Cardiac atrium fibroblast (primary cell): Measurements from ENCODE around the gene GOLGA6B. TPM values are rescaled to one million over a fixed set of nuclear protein-coding genes. Genes with fewer than 3 reads are reported as not detected.

Experiments
- total RNA-seq: library from RNA; depleted of rRNA; stranded (reverse); fragments of >200 nt; gene quantifications from 2 replicates; pipeline ENCODE4 v1.2.3, GENCODE V29; 2015

The GOLGA6B gene
- total RNA-seq, result not detected in 2 replicates

GRCh38 chr15:72654397-72654796 is at the start of gene GOLGA6B:
Gene GOLGA6B, plus strand, starts transcription at chr15:72654697. Its CDS starts 41 bp downstream, at chr15:72654738.

GRCh38 chr15:72685925-72686794 is 31.7 kb downstream of the GOLGA6B start, which contains the start of the genes BBS4 and HIGD2B:
Gene BBS4, plus strand, starts transcription at chr15:72686207. Its CDS starts 21 bp downstream, at chr15:72686228.
Gene HIGD2B, minus strand, starts transcription at chr15:72686182. Its CDS starts 9,808 bp downstream, at chr15:72676374.

Other genes starting within 250 kb of the GOLGA6B start
- gene ARIH1, start 180.4 kb upstream of the GOLGA6B start, total RNA-seq, result 24.6 and 26.2 TPM in 2 replicates
- 0.36 TPM in 1 of 2 replicates, not detected in the other for gene HIGD2B, start 31.5 kb downstream of the GOLGA6B start, total RNA-seq
- gene BBS4, start 31.5 kb downstream of the GOLGA6B start, total RNA-seq, result 8.6 and 13.4 TPM in 2 replicates
- 67.1 and 75.5 TPM in 2 replicates for gene ADPGK, start 129.1 kb downstream of the GOLGA6B start, total RNA-seq